Endodermal cell (in vitro differentiated cells): Measurements from ENCODE around the gene TMEM164. TPM values are rescaled to one million over a fixed set of nuclear protein-coding genes. Genes with fewer than 3 reads are reported as not detected.

Experiments used
- DNase-seq: peaks from one replicate; pipeline ENCODE4 v3.0.0-alpha.2; 2017
- H3K27ac ChIP-seq: 2 replicates; pipeline ENCODE4 v1.5.1; 2013; ENCODE audit warnings: mild to moderate bottlenecking, low read depth, low read length, moderate library complexity
- H3K27me3 ChIP-seq: 2 replicates; pipeline ENCODE4 v1.6.1; 2013; ENCODE audit warnings: mild to moderate bottlenecking, low read length, moderate library complexity; ENCODE audit not compliant: insufficient read depth, control insufficient read depth, poor library complexity, severe bottlenecking
- H3K36me3 ChIP-seq: 2 replicates; pipeline ENCODE4 v1.7.0; 2013; ENCODE audit warnings: mild to moderate bottlenecking, low read length, moderate library complexity; ENCODE audit not compliant: control insufficient read depth, insufficient read depth
- H3K4me1 ChIP-seq: one replicate; pipeline ENCODE4 v1.7.0; 2013; ENCODE audit warnings: low read length; ENCODE audit not compliant: control insufficient read depth, insufficient read depth
- H3K4me3 ChIP-seq: 2 replicates; pipeline ENCODE4 v1.5.1; 2013; ENCODE audit warnings: mild to moderate bottlenecking, low read length, moderate library complexity
- H3K9ac ChIP-seq: 2 replicates; pipeline ENCODE4 v1.6.1; 2013; ENCODE audit warnings: mild to moderate bottlenecking, low read length, moderate library complexity; ENCODE audit not compliant: poor library complexity, severe bottlenecking; ENCODE audit errors: extremely low read depth
- H3K9me3 ChIP-seq: 2 replicates; pipeline ENCODE4 v1.6.1; 2013; ENCODE audit warnings: mild to moderate bottlenecking, low read length, moderate library complexity; ENCODE audit not compliant: control insufficient read depth
- H3K27ac Mint-ChIP-seq: 2 replicates; pipeline ENCODE4 v1.8.0; 2020; ENCODE audit warnings: mixed read lengths
- H3K27me3 Mint-ChIP-seq: 2 replicates; pipeline ENCODE4 v1.8.0; 2021; ENCODE audit warnings: mild to moderate bottlenecking, mixed read lengths; ENCODE audit not compliant: insufficient read depth
- H3K36me3 Mint-ChIP-seq: 2 replicates; pipeline ENCODE4 v1.8.0; 2020; ENCODE audit warnings: low read depth, mixed read lengths
- H3K4me1 Mint-ChIP-seq: 2 replicates; pipeline ENCODE4 v1.8.0; 2020; ENCODE audit warnings: mixed read lengths
- H3K4me3 Mint-ChIP-seq: 2 replicates; pipeline ENCODE4 v1.8.0; 2020; ENCODE audit warnings: mild to moderate bottlenecking, moderate library complexity, mixed read lengths
- H3K9me3 Mint-ChIP-seq: 2 replicates; pipeline ENCODE4 v1.8.0; 2020; ENCODE audit warnings: mild to moderate bottlenecking, mixed read lengths
- WGBS, 2 experiments: methylation state at CpG; one replicate each; pipeline versions ENCODE4 v1.1.5 to v1.1.7; 2013; ENCODE audit warnings: missing lambda C conversion rate in 2 of 2, mixed read lengths in 1 of 2; ENCODE audit not compliant: insufficient coverage in 1 of 2, insufficient read length in 1 of 2; 5-methylcytosine and 5-hydroxymethylcytosine counted together
- total RNA-seq, 2 donors: library from RNA; stranded (reverse); fragmentation: NEBNext Ultra II Directional in 1 of 2; extraction: Animal tissue kit (Norgen Biotek cat#: 25700) in 1 of 2; gene quantifications; 2 replicates in 1 of 2; 3 replicates in 1 of 2; pipeline ENCODE4 v1.2.1, GENCODE V29; 2021
- TF ChIP-seq, protein P1 (sequence below): fragments of 200-600 bp; sonication (generic); conservative IDR thresholded peaks from 2 replicates; pipeline ENCODE4 v1.5.0; 2021; ENCODE audit warnings: antibody characterized with exemption, mild to moderate bottlenecking

The TMEM164 gene
- total RNA-seq, 2 donors from 2014 or later: 30.4 to 50.7 TPM

DNA sequence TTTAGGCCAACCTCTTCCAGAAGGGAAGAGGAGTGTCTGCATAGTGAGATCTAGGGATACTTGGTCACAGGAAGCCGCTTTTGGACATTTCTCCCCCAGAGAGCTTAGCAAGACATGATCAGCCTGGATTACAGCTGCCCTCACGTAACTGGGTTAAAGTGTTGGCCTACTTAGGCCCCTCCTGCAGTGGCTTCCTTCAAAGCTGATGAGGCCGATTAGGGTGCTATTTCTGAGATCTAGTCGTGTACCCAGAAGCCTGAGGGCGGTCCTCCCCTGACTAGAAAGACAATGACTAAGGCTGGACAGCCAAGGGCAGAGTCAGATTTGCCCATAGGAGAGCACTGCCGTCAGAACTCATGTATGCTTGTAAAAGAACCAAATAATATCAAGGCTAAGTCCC lies 180.0 kb downstream of the TMEM164 start:
- no peak overlapping the region for H3K4me3 ChIP-seq
- peaks cover 10% of the 10 kb centered on the region for H3K9me3 Mint-ChIP-seq
- 92 to 93% methylated on average over 2 to 6 of the region's 6 CpGs for WGBS, 2 experiments
- no peak overlapping the region for H3K27ac Mint-ChIP-seq
- no peaks in the 10 kb centered on the region for H3K4me1 ChIP-seq
- no peak overlapping the region for H3K9ac ChIP-seq
- no peak overlapping the region for H3K27ac ChIP-seq
- peaks cover 9% of the 10 kb centered on the region for H3K4me1 Mint-ChIP-seq
- H3K36me3 Mint-ChIP-seq: peaks cover 24% of the 10 kb centered on the region
- H3K27me3 Mint-ChIP-seq: no peaks in the 10 kb centered on the region
- no peaks in the 10 kb centered on the region for H3K9me3 ChIP-seq
- H3K36me3 ChIP-seq: peaks cover 3% of the 10 kb centered on the region
- H3K4me3 Mint-ChIP-seq: no peak overlapping the region
- TF ChIP-seq, protein P1, sequence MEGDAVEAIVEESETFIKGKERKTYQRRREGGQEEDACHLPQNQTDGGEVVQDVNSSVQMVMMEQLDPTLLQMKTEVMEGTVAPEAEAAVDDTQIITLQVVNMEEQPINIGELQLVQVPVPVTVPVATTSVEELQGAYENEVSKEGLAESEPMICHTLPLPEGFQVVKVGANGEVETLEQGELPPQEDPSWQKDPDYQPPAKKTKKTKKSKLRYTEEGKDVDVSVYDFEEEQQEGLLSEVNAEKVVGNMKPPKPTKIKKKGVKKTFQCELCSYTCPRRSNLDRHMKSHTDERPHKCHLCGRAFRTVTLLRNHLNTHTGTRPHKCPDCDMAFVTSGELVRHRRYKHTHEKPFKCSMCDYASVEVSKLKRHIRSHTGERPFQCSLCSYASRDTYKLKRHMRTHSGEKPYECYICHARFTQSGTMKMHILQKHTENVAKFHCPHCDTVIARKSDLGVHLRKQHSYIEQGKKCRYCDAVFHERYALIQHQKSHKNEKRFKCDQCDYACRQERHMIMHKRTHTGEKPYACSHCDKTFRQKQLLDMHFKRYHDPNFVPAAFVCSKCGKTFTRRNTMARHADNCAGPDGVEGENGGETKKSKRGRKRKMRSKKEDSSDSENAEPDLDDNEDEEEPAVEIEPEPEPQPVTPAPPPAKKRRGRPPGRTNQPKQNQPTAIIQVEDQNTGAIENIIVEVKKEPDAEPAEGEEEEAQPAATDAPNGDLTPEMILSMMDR: no peak
- H3K27me3 ChIP-seq: no peaks in the 10 kb centered on the region
- DNase-seq: no peak

GRCh38 chrX:110183314-110183713 lies 180.4 kb downstream of the TMEM164 start:
- Histone ChIP-seq H3K27ac (no peak overlapping the region), H3K9me3 (no peaks in the 10 kb centered on the region), H3K4me3 (no peak overlapping the region), H3K27me3 (no peaks in the 10 kb centered on the region), H3K36me3 (peaks cover 3% of the 10 kb centered on the region), H3K9ac (no peak overlapping the region), H3K4me1 (no peaks in the 10 kb centered on the region)
- peaks cover 10% of the 10 kb centered on the region for H3K9me3 Mint-ChIP-seq
- H3K4me3 Mint-ChIP-seq: no peak overlapping the region
- no peak for DNase-seq
- TF ChIP-seq, protein P1: no peak
- H3K27ac Mint-ChIP-seq: no peak overlapping the region
- H3K4me1 Mint-ChIP-seq: peaks cover 9% of the 10 kb centered on the region
- peaks cover 28% of the 10 kb centered on the region for H3K36me3 Mint-ChIP-seq
- WGBS, 2 experiments: 100% methylated on average over 2 of the region's 2 CpGs
- H3K27me3 Mint-ChIP-seq: no peaks in the 10 kb centered on the region

- no peaks in the 10 kb centered on the region for H3K27me3 Mint-ChIP-seq
- no peak overlapping the region for H3K27ac ChIP-seq
Measured at GRCh38 chrX:110188701-110189558, 186.0 kb downstream of the TMEM164 start.

More at GRCh38 chrX:110188701-110189558, 186.0 kb downstream of the TMEM164 start:
- 90 to 100% methylated on average over 1 to 3 of the region's 4 CpGs for WGBS, 2 experiments
- Mint-ChIP-seq H3K36me3 (peaks cover 22% of the 10 kb centered on the region), H3K4me1 (peaks cover 9% of the 10 kb centered on the region), H3K27ac (no peak overlapping the region), H3K4me3 (no peak overlapping the region), H3K9me3 (peaks cover 10% of the 10 kb centered on the region)
- Histone ChIP-seq H3K4me1 (no peaks in the 10 kb centered on the region), H3K9ac (no peak overlapping the region), H3K27me3 (no peaks in the 10 kb centered on the region), H3K4me3 (no peak overlapping the region), H3K36me3 (peaks cover 10% of the 10 kb centered on the region), H3K9me3 (no peaks in the 10 kb centered on the region)
- DNase-seq: no peak
- TF ChIP-seq, protein P1: no peak
